DMS79 (cell line): Measurements from ENCODE around the gene KHDC1L.
"Not testable (repeated sequence)": the region's sequence is repeated elsewhere in the genome, so short reads cannot be mapped to it uniquely, and the experiment has no call there.

ENCODE experiments used
- DNase-seq: peaks from one replicate; lab custom pipeline; 2025; lab: John Stamatoyannopoulos, UW

Gene KHDC1L, protein sequence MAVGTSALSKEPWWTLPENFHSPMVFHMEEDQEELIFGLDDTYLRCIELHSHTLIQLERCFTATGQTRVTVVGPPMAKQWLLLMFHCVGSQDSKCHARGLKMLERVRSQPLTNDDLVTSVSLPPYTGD

DNA sequence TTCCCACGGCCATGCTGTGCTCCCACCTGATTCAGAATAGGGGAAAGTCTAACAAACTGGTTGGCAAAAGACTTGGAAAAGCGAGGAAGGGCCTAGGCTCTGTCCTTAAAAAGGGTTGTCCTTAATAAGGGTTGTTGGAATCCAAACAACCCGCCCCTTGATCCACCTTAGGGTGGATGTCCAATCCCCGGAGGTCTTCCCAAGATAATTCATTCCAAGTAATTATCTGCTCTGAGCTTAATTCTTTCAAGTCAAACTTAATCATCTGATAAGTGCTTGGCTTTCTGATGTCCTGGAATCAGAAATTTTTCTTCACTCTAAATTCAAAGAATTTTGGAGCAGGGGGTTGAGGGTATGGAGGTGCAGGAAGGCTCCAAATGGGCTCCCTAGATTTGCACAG is at the start of gene KHDC1L:
KHDC1L (minus strand) TSS at position 101 of the 400 bp plus-strand sequence; CDS start at position 13, 88 bp downstream.
- no peak for DNase-seq

- not testable (repeated sequence) for DNase-seq
These were observed 44.0 kb upstream of the KHDC1L start for GRCh38 chr6:73269296-73269695.

GRCh38 chr6:73268896-73269295 is 43.6 kb upstream of the KHDC1L start:
- DNase-seq = not testable (repeated sequence)

- no peak for DNase-seq
These were observed 39.1 kb upstream of the KHDC1L start for GRCh38 chr6:73264446-73264845.

DNA sequence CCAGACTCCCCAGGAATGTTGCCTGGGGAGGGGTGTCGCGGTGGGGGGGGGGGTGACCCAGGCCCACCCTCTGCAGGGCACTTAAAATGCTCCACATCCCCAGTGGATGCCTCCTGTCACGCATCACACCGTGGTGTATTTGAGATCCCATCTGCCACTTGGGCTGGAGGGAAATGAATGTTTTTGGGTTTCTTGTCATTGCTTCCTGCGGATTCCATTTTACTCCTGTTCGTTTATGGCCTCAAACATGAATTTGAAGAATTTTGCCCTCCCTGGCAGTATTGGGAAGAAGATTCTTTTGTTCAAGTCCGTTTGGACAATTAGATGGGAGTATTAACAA is 38.2 kb upstream of the KHDC1L start:
- DNase-seq = no peak

- DNase-seq = peak; percentile 65
These were observed 37.6 kb upstream of the KHDC1L start, which contains the start of gene KHDC1 for GRCh38 chr6:73262671-73263569. KHDC1 (minus strand) TSS chr6:73263196; CDS start chr6:73242517, 20,679 bp downstream.

GRCh38 chr6:73258721-73259120 is 33.4 kb upstream of the KHDC1L start:
- DNase-seq = no peak

- DNase-seq = not testable (repeated sequence)
These were observed 29.0 kb upstream of the KHDC1L start for GRCh38 chr6:73254323-73254722.

- no peak for DNase-seq
These were observed 27.4 kb upstream of the KHDC1L start for GRCh38 chr6:73252703-73253102.

- no peak for DNase-seq
These were observed 24.7 kb upstream of the KHDC1L start for GRCh38 chr6:73250016-73250415.

- DNase-seq = peak; percentile 68
These were observed 23.1 kb upstream of the KHDC1L start for GRCh38 chr6:73248192-73248903.

DNA sequence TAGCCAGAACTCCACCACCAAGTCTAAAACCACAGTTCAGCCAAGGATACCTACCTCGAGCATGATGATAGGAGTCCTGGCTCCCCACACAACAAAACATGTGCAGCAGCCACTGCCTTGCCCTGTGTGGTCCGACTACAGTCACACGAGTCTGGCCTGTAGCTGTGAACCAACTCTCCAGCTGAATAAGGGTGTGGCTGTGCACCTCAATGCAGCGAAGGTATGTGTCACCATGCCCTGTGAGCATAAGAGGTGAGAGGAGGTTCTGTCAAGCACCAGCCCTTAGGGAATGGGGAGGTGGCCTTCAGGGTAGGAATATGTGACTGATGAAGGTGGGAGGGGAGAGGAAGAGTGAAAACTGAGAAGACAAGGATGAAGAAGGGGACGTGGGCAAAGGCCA is 16.7 kb upstream of the KHDC1L start:
- DNase-seq = no peak

- DNase-seq = no peak
These were observed 15.4 kb upstream of the KHDC1L start for GRCh38 chr6:73240730-73241129.

DNA sequence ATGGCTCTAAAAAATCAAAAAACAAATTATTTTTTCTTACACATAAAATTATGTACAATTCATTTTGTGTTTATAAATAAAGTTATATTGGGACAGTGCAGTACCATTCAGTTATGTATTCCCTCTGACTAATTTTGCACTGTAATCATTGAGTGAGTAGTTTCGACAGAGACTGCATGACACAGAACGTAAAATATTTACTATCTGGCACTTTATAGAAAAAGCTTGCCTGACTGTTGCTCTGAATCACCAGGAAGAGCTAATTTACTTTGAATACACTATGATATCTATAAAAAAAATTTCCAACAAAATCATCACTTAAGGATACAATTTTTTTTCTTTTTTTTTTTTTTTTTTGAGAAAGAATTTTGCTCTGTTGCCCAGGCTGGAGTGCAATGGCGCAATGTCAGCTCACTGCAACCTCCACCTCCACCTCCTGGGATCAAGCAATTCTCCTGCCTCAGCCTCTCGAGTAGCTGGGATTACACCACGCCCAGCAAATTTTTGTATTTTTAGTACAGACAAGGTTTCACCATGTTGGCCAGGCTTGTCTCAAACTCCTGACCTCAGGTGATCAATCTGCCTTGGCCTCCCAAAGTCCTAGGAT is 11.0 kb upstream of the KHDC1L start:
- DNase-seq = no peak

- DNase-seq = no peak
These were observed 9.4 kb upstream of the KHDC1L start for GRCh38 chr6:73234733-73235132.

- DNase-seq = not testable (repeated sequence)
These were observed 8.7 kb upstream of the KHDC1L start for GRCh38 chr6:73233971-73234370.

DNA sequence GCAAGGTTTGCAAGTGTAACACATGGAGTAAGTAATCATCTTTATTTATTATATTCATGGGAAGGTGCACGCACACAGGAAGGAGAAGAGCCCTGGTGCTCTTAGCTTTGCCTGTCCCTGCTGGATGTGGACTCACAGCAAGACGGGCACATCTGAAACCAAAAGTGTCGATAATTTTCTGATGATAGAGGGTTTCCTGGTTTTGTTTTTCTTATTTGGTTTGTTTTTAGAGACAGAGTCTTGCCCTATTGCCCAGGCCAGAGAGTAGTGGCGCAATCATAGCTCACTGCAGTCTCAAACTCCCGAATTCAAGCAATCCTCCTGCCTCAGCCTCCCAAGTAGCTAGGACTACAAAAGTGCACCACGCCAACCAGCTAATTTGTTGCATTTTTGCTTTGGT is 7.8 kb upstream of the KHDC1L start:
- DNase-seq = no peak

DNA sequence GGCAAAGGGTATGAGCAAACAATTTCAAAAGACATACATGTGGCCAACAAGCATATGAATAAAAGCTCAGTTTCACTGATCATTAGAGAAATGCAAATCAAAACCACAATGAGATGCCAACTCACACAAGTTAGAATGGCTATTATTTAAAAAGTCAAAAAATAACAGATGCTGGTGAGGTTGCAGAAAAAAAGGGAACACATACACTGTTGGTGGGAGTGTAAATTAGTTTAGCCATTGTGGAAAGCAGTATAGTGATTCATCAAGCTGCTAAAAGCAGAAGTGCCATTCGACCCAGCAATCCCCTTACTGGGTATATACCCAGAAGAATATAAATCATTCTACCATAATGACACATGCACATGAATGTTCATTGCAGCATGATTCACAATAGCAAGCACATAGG is 6.7 kb upstream of the KHDC1L start:
- no peak for DNase-seq

- no peak for DNase-seq
These were observed 2.4 kb upstream of the KHDC1L start for GRCh38 chr6:73227606-73228255.

- DNase-seq = no peak
These were observed 8.4 kb downstream of the KHDC1L start for GRCh38 chr6:73216859-73217258.

- DNase-seq = no peak
These were observed 16.2 kb downstream of the KHDC1L start for GRCh38 chr6:73209117-73209516.
